G401 (cell line): Measurements from ENCODE around the gene RIN3. TPM values are rescaled to one million over a fixed set of nuclear protein-coding genes. Genes with fewer than 3 reads are reported as not detected.

ENCODE experiments used
- DNase-seq: peaks from one replicate; pipeline ENCODE4 v3.0.0-alpha.2; 2015; ENCODE audit warnings: low spot score
- in situ Hi-C: cut with HindIII; loops from 2 replicates; pipeline ENCODE4 v1.10.0; 2016; ENCODE audit warnings: low sequenced_read_pairs, mixed read lengths
- total RNA-seq: library from RNA; depleted of rRNA; stranded (reverse); fragments of >200 nt; shearing (Covaris generic); gene quantifications from 2 replicates; pipeline ENCODE4 v1.2.3, GENCODE V29; 2014; rRNA removed

Gene RIN3
- 0.18 and 0.85 TPM in 2 replicates for total RNA-seq

GRCh38 chr14:92513204-92513965, at the start of gene RIN3:
TSS of gene RIN3 (plus strand) at chr14:92513781. CDS start at chr14:92513933, 152 bp downstream.
- DNase-seq: no peak
- in situ Hi-C loops: no loop called here

- DNase-seq: no peak
- in situ Hi-C loops: no loop called here
Observed at GRCh38 chr14:92464156-92464555, 49.4 kb upstream of the RIN3 start.

GRCh38 chr14:92464716-92465115, 48.9 kb upstream of the RIN3 start:
- DNase-seq: no peak
- in situ Hi-C loops: no loop called here

- DNase-seq: no peak
- in situ Hi-C loops: no loop called here
Observed at GRCh38 chr14:92465353-92466055, 48.1 kb upstream of the RIN3 start.

- in situ Hi-C loops: no loop called here
- DNase-seq: no peak
Observed at GRCh38 chr14:92466059-92466458, 47.5 kb upstream of the RIN3 start.

- in situ Hi-C loops: no loop called here
Observed at GRCh38 chr14:92469515-92469914, 44.1 kb upstream of the RIN3 start.

GRCh38 chr14:92470215-92470614, 43.4 kb upstream of the RIN3 start:
- DNase-seq: no peak
- in situ Hi-C loops: no loop called here

More at GRCh38 chr14:92469515-92469914, 44.1 kb upstream of the RIN3 start:
- no peak for DNase-seq

GRCh38 chr14:92470811-92471210, 42.8 kb upstream of the RIN3 start:
- no peak for DNase-seq
- in situ Hi-C loops: no loop called here

- in situ Hi-C loops: no loop called here
- DNase-seq: no peak
Observed at GRCh38 chr14:92471919-92472318, 41.7 kb upstream of the RIN3 start.

GRCh38 chr14:92472860-92473259, 40.7 kb upstream of the RIN3 start:
- in situ Hi-C loops: no loop called here
- DNase-seq: no peak

GRCh38 chr14:92473261-92473968, 40.2 kb upstream of the RIN3 start:
- no peak for DNase-seq
- in situ Hi-C loops: no loop called here

GRCh38 chr14:92473969-92474535, 39.5 kb upstream of the RIN3 start:
- in situ Hi-C loops: no loop called here
- DNase-seq: no peak

GRCh38 chr14:92475037-92475436, 38.5 kb upstream of the RIN3 start:
- no peak for DNase-seq
- in situ Hi-C loops: no loop called here

GRCh38 chr14:92475451-92476187, 38.0 kb upstream of the RIN3 start:
- in situ Hi-C loops: no loop called here
- DNase-seq: no peak

GRCh38 chr14:92480856-92481255, 32.7 kb upstream of the RIN3 start:
- no peak for DNase-seq
- in situ Hi-C loops: no loop called here

GRCh38 chr14:92481386-92481785, 32.2 kb upstream of the RIN3 start:
- no peak for DNase-seq
- in situ Hi-C loops: no loop called here

GRCh38 chr14:92481811-92482555, 31.6 kb upstream of the RIN3 start:
- DNase-seq: no peak
- in situ Hi-C loops: no loop called here

- in situ Hi-C loops: no loop called here
- DNase-seq: no peak
Observed at GRCh38 chr14:92482621-92483319, 30.8 kb upstream of the RIN3 start.
